Measurements from ENCODE around the gene ATR. TPM values are rescaled to one million over a fixed set of nuclear protein-coding genes. Genes with fewer than 3 reads are reported as not detected.

The ATR gene
- total RNA-seq, 1 donor from 2014 or later, result 8.3 TPM

DNA sequence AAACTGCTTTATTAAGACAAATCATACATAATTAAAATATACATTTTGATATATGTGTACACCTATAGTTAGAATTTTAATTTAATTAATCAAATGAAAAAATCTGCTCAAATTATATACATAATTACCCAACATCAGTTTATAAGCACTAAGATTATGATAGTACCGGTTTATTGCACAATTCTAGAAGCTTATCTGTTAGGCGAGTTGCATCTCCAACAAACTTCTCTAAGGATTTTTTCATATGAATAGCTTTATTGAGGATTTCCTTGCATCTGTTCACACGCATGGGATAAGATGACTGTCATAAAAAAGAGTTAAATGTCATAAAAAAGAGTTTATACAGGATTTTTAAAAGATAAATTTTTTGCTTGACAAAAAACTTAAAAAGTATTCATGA lies 110.8 kb downstream of the ATR start:
- intact Hi-C loops (cut with DNase I), result no loop called here
- no peak overlapping the region for H3K27ac ChIP-seq
- no peak for DNase-seq (ENCODE audit: low spot score in 2 of 2)
- no peaks in the 10 kb centered on the region for H3K4me1 ChIP-seq
- TF ChIP-seq, protein P1, sequence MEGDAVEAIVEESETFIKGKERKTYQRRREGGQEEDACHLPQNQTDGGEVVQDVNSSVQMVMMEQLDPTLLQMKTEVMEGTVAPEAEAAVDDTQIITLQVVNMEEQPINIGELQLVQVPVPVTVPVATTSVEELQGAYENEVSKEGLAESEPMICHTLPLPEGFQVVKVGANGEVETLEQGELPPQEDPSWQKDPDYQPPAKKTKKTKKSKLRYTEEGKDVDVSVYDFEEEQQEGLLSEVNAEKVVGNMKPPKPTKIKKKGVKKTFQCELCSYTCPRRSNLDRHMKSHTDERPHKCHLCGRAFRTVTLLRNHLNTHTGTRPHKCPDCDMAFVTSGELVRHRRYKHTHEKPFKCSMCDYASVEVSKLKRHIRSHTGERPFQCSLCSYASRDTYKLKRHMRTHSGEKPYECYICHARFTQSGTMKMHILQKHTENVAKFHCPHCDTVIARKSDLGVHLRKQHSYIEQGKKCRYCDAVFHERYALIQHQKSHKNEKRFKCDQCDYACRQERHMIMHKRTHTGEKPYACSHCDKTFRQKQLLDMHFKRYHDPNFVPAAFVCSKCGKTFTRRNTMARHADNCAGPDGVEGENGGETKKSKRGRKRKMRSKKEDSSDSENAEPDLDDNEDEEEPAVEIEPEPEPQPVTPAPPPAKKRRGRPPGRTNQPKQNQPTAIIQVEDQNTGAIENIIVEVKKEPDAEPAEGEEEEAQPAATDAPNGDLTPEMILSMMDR (IDR thresholded peaks at IDR 0.05), result no peak
- no peaks in the 10 kb centered on the region for H3K9me3 ChIP-seq
- no peaks in the 10 kb centered on the region for H3K27me3 ChIP-seq
- H3K4me3 ChIP-seq, result no peak overlapping the region
- H3K36me3 ChIP-seq, result peaks cover 0 to 11% of the 10 kb centered on the region in 2 donors

DNA sequence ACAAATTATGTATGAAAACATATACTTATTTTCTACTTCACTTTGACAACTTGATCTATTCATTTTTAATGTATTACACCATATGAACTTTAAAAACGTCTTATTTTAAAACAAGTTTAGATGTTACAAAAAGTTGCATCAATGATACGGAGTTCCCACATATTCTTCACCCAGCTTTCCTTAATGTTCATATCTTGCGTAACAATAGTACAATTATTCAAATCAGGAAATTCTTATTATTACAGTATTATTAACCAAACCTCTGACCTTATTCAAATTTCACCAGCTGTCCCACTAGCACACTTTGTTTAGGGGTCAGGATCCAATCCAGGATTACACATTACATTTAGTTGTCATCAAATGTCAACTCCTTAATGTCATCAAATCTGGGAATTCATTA lies 117.8 kb downstream of the ATR start:
- intact Hi-C loops (cut with DNase I), result no loop called here
- H3K4me1 ChIP-seq, result no peaks in the 10 kb centered on the region
- TF ChIP-seq, protein P1 (IDR thresholded peaks at IDR 0.05), result no peak
- no peaks in the 10 kb centered on the region for H3K27me3 ChIP-seq
- no peak overlapping the region for H3K27ac ChIP-seq
- peaks cover 9 to 12% of the 10 kb centered on the region in 2 donors for H3K36me3 ChIP-seq
- H3K4me3 ChIP-seq, result no peak overlapping the region
- DNase-seq (ENCODE audit: low spot score in 2 of 2), result no peak
- H3K9me3 ChIP-seq, result no peaks in the 10 kb centered on the region

GRCh38 chr3:142459929-142460328 lies 118.6 kb downstream of the ATR start:
- peaks cover 6 to 12% of the 10 kb centered on the region in 2 donors for H3K36me3 ChIP-seq

DNA sequence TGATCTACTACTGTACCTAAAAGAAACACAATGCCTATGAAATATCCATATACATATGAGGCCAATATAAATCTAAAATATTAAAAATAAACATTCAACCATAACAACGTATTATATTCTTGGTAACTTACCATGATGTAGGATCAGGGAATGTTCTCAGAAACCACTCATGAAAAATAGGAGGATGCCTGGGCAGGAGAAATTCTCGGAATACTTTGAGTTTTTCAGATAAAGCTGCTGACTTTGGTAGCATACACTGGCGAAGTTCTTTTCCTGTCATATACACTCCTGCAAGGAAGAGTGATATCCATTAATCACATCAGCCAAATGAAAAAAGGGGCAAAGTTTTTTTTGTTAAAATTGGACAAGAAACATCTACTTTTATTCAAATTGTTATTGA lies 119.4 kb downstream of the ATR start:
- TF ChIP-seq, protein P1 (IDR thresholded peaks at IDR 0.05), result no peak
- intact Hi-C loops (cut with DNase I), result no loop called here
- DNase-seq (ENCODE audit: low spot score in 2 of 2), result no peak
- no peak overlapping the region for H3K27ac ChIP-seq
- peaks cover 4 to 12% of the 10 kb centered on the region in 2 donors for H3K36me3 ChIP-seq
- H3K4me1 ChIP-seq, result no peaks in the 10 kb centered on the region
- no peaks in the 10 kb centered on the region for H3K9me3 ChIP-seq
- no peak overlapping the region for H3K4me3 ChIP-seq
- no peaks in the 10 kb centered on the region for H3K27me3 ChIP-seq

More at GRCh38 chr3:142459929-142460328, 118.6 kb downstream of the ATR start:
- H3K9me3 ChIP-seq, result no peaks in the 10 kb centered on the region
- DNase-seq (ENCODE audit: low spot score in 2 of 2), result no peak
- no peaks in the 10 kb centered on the region for H3K4me1 ChIP-seq
- intact Hi-C loops (cut with DNase I), result no loop called here
- TF ChIP-seq, protein P1 (IDR thresholded peaks at IDR 0.05), result no peak
- no peak overlapping the region for H3K4me3 ChIP-seq
- H3K27me3 ChIP-seq, result no peaks in the 10 kb centered on the region
- H3K27ac ChIP-seq, result no peak overlapping the region

DNA sequence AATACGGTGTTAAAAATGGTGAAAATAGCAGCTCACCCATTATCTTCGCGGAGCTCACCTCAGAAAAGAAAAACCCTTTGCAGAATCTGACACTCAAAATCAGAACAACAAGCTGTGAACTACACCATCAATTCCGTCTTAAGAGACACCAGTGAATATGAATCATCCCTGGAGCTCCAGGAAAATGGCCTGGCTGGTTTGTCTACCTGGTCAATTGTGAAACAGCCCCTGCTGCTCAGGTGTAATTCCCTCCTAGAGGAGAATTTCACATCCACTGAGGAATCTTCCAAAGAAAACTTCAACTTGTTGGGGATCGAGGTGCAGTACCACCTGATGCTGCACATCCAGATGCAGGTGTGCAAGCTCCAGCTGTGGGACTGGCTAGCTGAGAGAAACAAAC lies 127.7 kb downstream of the ATR start:
- Histone ChIP-seq H3K4me3 (no peak overlapping the region), H3K27ac (no peak overlapping the region), H3K9me3 (no peaks in the 10 kb centered on the region), H3K36me3 (peaks cover 0 to 6% of the 10 kb centered on the region in 2 donors), H3K27me3 (no peaks in the 10 kb centered on the region), H3K4me1 (peaks cover 0 to 6% of the 10 kb centered on the region in 2 donors)
- intact Hi-C loops (cut with DNase I), result no loop called here
- DNase-seq (ENCODE audit: low spot score in 2 of 2), result no peak
- TF ChIP-seq, protein P1 (IDR thresholded peaks at IDR 0.05), result no peak

DNA sequence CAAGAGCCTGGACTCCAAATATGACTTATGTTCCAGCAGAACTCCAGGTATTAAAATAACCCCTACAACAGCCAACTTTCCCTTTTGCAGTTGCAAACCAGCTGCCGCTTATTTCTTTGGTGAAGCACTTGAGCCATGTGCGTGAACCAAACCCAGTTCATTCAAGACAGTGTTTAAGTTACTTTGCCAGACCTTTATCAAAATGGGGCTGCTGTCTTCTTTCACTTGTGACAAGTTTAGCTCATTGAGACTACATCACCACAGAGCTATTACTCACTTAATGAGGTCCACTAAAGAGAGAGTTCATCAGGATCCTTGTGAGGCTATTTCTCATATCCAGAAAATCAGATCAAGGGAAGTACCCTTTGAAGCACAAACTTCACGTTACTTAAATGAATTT lies 128.3 kb downstream of the ATR start:
- Histone ChIP-seq H3K4me3 (no peak overlapping the region), H3K27me3 (no peaks in the 10 kb centered on the region), H3K4me1 (peaks cover 0 to 6% of the 10 kb centered on the region in 2 donors), H3K9me3 (no peaks in the 10 kb centered on the region), H3K36me3 (peaks cover 0 to 6% of the 10 kb centered on the region in 2 donors), H3K27ac (no peak overlapping the region)
- intact Hi-C loops (cut with DNase I), result no loop called here
- no peak for DNase-seq (ENCODE audit: low spot score in 2 of 2)
- TF ChIP-seq, protein P1 (IDR thresholded peaks at IDR 0.05), result no peak
